GM19099 (cell line): ENCODE data around the gene BSPRY.

Experiments used
- POLR2A ChIP-seq: IDR thresholded peaks from 3 replicates; pipeline ENCODE4 v1.6.1; 2011; ENCODE audit warnings: low read depth; ENCODE audit not compliant: insufficient read length; ENCODE audit errors: extremely low read depth

BSPRY gene

GRCh38 chr9:113375057-113376023 is 26.0 kb downstream of the BSPRY start:
- no peak for TF ChIP-seq POLR2A

DNA sequence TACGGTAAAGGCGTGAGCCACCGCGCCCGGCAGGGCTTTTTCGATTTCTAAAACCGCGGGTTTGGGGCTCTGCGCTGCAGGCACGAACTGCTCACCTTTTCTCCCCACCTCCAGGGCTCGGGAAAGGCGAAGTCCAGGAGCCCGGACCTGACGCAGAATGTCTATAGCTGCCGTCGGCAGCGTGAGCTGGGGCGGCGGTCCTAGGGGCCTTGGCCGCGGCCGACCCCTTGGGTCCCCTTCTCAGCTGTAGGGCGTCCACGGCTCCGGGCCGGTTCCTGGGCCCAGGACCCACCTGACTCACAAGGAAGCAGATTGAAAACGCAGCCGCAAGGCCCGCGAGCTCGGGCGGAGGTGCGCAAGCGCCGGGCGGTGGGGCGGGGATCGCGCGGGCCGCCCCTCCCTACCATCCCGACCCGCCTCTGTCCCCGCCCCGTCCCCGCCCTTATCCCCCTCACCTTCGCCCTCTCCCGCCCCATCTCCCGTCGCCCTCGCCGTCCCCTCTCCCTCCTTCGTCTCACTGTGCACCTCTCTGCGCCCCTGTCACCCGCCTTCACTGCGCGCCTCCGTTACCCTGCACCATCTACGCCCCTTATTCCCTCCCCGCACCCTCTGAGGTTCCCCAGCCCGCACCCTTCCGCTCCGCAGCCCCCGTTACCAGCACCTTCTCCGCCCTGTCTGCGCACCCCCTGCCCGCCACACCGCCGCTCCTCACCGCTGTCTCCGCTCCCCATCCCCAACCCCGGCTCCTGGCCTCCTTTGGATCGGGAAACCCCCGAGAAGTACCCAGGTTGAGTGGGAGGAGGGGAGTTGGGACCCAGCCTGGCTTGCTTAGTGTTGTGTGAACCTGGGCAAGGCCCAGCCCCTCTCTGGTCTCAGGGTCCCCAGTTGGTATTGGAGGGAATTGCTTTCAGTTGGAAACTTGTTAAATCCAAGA is 27.6 kb downstream of the BSPRY start, which contains the start of gene HDHD3:
Gene HDHD3 (minus strand): TSS at position 353 of the 934 bp plus-strand sequence. CDS start 2,632 bp downstream, outside the sequence.
- TF ChIP-seq POLR2A, result peak; percentile 85

GRCh38 chr9:113380869-113381378 is 31.6 kb downstream of the BSPRY start:
- TF ChIP-seq POLR2A, result no peak

DNA sequence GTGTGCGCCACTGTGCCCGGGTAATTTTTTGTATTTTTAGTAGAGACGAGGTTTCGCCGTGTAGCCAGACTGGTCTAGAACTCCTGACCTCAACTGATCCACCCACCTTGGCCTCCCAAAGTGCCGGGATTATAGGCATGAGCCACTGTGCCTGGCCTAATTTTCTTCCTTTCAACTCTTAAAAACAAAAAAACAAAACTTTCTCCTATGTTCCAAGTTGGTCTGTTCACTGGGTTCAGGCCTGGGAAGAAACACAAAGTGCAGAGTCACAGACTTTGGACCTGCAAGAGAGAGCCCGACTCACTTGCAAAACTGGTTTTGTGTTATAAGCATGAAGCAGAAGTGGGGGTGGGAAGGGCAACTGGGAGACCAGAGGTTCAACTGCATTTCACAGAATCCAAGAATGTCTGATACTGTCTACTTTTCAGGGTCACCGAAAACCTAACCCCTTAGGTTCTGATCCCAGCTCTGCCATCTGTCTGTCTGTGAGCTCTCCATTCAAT is 32.6 kb downstream of the BSPRY start:
- TF ChIP-seq POLR2A, result no peak

DNA sequence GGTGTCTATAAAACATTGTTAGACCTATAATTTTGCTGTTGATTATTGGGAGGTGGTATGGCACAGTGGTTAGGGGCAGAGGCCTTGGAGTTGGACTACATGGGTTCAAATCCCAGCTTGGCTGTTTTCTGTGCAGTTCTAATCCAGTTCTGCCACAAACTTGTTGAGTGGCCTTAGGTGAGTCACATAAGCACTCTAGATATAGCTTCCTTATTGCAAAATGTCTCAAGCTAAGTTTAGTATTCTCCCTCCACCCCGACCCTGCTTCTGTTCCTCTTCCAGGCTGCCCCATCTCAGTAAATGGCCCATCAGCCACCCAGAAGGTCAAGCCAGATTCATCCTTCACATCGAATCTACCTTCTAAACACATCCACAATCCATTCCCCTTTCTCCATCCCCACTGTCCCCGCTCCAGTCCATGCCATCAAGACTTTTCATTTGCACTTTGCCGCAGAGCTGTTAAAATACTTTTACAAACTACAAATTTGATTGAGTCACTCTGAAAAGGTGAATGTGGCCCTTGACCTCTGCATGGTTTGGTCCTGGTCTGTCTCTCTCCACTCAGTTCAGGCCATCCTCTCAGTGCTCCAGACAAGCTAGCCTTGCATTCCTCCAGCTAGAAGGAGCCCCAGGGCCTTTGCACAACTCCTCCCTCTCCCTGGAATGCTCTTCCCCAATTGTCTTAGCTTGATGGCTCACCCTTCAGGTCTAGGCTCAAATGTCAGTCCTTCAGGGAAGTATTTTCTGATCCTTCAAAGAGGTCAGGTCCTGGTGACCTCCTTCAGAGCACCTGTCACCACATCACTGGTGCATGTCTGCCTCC is 37.4 kb downstream of the BSPRY start:
- TF ChIP-seq POLR2A, result no peak

- TF ChIP-seq POLR2A, result no peak
Measured at GRCh38 chr9:113387560-113388230, 38.4 kb downstream of the BSPRY start.

DNA sequence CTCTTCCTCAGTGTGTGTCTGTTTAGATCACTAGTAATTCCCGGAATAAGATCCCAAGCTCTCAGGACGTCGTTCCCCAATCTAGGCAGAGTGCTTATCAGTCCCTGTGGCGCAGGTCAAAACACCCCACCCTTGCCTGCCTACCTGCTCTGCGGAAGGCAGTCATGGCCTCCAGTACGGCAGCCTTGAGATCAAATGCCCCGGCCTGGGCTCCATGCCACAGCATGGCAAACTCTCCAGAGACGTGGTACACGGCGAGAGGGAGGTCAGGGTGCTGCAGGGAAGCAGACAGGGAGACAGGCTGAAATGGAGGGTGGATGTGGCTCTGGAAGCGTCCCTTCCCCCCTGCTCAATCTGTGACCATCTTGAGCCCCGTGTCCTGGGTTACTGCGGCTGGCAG is 39.5 kb downstream of the BSPRY start:
- TF ChIP-seq POLR2A, result no peak

DNA sequence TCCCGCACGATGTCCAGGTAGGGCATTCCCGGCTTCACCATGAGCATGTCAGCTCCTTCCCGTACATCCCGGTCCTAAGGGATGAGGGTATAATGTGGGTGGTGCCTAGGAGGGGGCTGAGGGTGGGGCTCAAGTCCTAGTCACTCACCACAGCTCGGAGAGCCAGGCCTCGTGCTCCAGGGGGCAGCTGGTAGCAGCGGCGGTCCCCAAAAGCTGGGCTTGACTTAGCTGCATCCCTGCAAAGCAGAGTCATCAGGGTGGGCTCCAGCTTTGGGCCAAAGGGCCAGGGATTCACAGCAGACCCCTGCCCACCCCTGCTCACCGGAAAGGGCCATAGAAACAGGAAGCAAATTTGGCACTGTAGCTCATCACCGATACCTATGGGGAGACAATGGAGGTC is 40.1 kb downstream of the BSPRY start:
- TF ChIP-seq POLR2A, result no peak

GRCh38 chr9:113390192-113390960 is 41.0 kb downstream of the BSPRY start:
- no peak for TF ChIP-seq POLR2A

DNA sequence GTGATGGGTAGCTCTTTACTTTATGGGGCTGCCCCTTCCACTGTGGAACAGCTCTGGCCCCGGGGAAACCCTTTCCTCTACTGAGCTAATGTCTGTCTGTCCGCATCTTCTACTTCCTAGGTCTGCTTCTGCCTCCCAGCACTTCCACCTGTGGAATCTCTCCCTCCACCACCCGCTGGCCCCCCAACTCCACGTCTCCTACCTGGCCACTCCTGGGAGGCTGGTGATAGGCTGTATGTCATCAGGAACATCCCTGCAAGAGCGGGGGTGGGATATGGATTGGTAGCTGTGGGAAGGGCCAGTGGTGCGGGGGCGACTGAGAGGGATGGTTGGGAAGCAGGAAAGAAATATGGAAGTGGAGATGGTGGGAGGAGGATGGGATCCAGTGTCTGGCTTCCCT is 42.6 kb downstream of the BSPRY start:
- no peak for TF ChIP-seq POLR2A

GRCh38 chr9:113393281-113393680 is 43.9 kb downstream of the BSPRY start:
- no peak for TF ChIP-seq POLR2A

GRCh38 chr9:113395000-113395861 is 45.9 kb downstream of the BSPRY start:
- no peak for TF ChIP-seq POLR2A

DNA sequence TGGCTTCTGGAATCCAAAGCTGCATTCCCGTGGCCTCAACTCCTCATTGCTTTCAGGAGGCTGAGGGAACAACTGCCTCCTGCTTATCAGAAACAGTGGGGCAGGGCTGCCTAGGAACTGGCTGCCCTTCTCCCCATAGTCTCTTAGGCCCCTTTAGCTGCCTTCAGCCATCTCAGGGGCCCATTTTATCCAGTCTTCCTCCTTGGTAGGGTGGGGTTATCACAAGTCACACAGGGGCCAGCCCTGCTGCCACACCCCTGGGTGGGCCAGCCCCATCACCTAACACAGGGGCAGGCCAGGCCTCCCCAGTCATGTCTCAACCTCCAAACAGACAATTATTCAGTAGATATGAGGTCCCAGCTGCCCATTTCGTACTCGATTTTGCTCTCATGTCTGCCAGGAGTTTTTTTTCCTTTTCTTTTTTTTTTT is 47.9 kb downstream of the BSPRY start:
- TF ChIP-seq POLR2A, result no peak
